Measurements from ENCODE around the gene GRK3.

- no peak for TF ChIP-seq POLR2A (IDR thresholded peaks at IDR 0.05)
- no peak for TF ChIP-seq CTCF (IDR thresholded peaks at IDR 0.05)
These were observed 9.4 kb downstream of the GRK3 start for GRCh38 chr22:25573841-25574240.
